ENCODE results near the gene EFNA4.
A peak's percentile ranks its signal among the peaks of the same experiment; 100 is the strongest.

Gene EFNA4

DNA sequence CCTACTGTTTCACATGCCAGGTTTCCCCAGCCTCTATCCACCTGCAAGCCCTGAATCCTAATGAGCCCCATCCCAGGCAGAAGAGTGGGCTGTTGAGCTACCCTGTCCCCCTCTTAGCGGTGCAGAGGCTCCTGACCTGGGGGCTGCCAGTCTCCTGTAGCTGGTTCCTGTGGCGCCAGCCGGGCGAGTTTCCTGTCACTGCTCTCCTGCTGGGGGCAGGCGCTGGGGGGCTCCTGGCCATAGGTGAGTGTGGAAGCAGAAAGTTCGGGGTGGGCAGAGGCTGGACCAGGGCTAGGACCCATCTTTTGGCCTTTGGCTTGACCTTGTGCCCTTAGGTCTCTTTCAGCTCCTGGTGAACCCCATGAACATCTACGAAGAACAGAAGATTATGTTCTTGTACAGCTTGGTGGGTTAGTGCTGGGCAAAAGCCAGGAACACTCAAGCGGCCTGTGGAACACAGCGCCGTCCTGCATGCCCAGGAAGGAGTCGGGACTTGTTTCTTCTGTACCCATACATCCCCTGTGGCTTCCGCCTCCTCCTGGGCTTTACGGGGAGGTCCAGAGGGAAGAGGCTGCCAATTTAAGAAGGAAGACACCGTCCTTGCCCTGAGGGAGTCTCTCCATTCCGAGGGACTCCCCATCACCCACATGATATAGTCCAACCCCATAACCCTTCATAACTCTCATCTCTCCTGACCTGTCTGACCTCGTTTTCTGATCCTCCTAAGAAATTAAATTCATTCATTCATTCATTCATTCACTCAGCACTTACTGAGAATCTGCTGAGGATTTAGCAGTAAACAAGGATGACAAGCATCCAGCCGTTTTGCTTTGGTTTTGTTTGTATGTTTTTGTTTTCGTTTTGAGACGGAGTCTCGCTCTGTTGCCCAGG lies 29.0 kb upstream of the EFNA4 start:
- DNase-seq: no peak

DNA sequence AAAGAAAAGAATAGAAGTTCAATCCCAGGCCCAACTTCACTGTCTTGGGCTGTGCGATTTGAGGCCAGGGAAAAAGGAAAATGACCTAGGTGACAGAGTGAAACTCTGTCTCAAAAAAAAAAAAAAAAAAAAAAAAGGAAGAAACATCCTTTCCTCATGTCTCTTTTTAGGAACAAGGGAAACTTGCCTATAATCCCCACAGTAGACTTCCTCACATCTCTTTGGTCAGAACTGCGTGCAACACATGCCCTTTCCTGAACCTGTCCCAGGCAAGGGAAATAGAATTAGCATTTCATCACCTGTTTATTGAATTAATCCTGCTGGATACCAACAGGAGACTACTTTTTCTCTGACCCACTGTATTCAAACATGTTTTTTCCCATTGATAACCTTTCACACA lies 27.6 kb upstream of the EFNA4 start:
- DNase-seq: no peak

DNA sequence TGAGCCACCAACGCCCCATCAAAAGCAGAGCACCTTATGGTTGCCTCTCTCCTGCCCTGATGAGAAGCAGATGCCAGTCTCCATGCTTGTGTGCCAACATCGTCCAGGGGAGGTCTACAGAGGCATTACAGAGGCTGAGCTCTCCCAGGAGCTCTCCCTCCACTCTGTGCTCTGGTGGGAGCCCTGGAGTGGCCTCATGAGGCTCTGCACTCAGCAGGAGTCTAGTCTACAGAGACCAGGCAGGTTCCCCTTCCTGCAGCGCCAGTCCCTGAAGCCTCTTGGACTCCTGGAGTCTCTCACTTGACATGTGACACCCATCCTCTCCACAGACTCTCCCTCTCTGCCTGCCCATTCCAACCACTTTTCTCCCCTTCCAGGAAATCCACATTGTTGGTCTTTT lies 26.5 kb upstream of the EFNA4 start:
- no peak for DNase-seq

DNA sequence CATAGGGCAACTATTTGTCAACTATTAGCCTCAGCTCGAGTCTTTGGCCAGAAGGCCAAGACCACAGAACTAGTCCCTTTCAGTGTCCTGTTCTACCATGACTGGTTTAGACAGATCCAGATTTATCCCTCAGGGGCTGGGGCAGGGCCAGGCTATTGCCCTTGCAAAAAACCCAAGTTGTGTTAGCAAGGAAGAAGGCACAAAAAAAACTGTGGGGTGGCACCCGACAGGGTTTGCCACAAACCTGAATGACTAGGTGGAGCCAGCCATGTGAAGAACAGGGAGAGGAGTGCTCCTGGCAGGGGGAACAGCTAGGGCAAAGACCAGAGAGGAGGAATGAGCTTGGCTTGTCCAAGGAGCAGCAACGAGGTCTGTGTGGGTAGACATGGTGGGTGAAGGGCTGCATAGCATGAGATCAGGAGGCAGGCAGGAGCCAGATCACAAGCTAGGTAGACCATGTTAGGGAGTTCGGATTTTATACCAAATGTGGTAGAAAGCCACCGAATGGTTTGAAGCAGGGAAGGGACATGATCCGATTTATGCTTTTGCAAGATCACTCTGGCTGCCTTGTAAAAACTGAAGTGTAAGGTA lies 25.6 kb upstream of the EFNA4 start:
- no peak for DNase-seq

- DNase-seq: no peak
These were observed 24.8 kb upstream of the EFNA4 start for GRCh38 chr1:155038602-155039307.

- no peak for DNase-seq
These were observed 24.3 kb upstream of the EFNA4 start for GRCh38 chr1:155039308-155039669.

- no peak for DNase-seq
These were observed 23.0 kb upstream of the EFNA4 start for GRCh38 chr1:155040358-155041093.

DNA sequence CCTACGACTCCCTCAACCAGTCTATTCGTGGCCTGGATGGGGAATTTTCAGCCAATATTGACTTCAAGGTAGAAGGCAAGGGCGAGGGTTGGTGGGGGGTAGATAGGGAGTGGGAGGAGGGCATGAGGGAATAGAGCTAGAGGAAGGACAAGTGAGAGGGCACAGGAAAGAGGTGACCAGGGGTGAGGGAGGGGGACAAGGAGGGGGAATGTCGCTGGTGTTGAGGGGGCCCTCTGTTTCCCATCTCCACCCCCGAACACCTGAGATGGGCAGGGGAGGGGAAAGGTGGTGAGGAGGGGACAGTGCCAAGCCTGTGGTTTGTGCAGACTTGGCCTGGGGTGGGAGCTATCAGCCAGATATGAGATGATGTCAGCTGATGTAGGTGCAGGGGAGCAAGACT lies 20.8 kb upstream of the EFNA4 start:
- no peak for DNase-seq

GRCh38 chr1:155043301-155043702 lies 20.2 kb upstream of the EFNA4 start:
- no peak for DNase-seq

GRCh38 chr1:155043793-155044192 lies 19.7 kb upstream of the EFNA4 start:
- no peak for DNase-seq

DNA sequence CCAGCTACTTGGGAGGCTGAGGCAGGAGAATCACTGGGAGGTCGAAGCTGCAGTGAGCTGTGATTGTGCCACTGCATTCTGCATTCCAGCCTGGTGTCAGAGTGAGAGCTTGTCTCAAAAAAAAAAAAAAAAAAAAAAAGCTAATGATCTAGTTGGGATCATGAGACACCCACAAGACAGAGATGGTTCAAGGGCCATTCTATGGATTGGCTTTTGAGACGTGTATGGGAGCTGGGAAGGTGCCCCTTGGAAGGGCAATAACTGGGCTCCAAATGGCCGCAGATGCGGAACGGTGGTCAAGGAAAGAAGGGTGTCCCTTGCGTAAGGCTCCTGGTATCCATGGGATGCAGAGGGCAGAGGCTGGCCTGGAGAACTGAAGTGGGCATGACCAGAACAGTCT lies 19.2 kb upstream of the EFNA4 start:
- DNase-seq: no peak

GRCh38 chr1:155044812-155045657 lies 18.5 kb upstream of the EFNA4 start:
- DNase-seq: peak; percentile 76 to 78

- no peak for DNase-seq
These were observed 14.8 kb upstream of the EFNA4 start for GRCh38 chr1:155048449-155049334.

- no peak for DNase-seq
These were observed 13.6 kb upstream of the EFNA4 start for GRCh38 chr1:155049651-155050559.

DNA sequence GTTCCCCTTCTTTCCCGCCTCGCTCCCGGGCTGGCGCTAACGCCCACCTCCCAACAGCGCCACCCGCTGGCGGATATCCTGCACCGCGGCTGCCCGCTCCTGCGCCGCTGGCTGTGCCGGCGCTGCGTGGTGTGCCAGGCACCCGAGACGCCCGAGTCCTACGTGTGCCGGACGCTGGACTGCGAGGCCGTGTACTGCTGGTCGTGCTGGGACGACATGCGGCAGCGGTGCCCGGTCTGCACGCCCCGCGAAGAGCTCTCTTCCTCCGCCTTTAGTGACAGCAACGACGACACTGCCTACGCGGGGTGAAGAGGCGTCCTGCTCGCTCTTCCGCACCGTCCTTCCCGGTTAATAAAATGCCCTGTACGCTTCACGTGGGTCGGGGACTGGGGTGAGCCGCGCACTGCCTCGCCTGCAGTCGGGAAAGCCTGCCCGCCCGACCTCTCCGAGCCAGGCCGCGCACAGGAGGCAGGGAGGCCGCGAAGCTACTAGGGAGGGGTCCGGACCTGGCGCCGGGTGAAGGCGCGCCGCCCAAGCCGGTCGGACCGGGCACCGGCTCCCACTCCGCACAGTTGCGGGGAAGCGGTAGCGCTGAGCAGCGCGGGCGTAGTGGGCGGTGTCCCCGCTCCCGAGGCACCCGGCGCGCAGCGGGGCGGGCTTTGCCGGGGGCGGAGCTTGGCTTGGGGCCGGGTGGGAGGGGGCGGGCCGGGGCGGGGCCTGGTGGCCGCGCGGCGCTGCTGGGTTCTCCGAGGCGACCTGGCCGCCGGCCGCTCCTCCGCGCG lies 12.8 kb upstream of the EFNA4 start, which contains the start of gene ADAM15:
ADAM15 (plus strand) TSS at position 757 of the 782 bp plus-strand sequence. CDS start 71 bp downstream, outside the sequence.
- DNase-seq: peak; percentile 82 to 86

DNA sequence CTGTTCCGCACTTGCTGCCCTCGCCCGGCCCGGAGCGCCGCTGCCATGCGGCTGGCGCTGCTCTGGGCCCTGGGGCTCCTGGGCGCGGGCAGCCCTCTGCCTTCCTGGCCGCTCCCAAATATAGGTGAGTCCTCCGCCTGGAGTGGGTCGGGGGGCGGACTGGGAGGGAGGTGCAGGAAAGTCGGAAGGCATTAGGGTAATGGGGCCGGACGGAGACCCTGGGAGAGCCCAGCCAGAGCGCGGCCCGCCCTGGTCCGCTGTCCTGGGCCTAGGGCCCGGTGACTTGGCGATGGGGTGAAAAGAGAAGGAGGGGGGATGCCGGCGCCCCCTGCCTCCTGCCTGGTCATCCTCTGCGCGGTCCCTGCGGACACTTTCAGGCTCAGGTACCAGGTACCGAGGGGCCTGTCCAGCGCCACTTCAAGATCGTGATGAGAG lies 12.2 kb upstream of the EFNA4 start:
- no peak for DNase-seq

DNA sequence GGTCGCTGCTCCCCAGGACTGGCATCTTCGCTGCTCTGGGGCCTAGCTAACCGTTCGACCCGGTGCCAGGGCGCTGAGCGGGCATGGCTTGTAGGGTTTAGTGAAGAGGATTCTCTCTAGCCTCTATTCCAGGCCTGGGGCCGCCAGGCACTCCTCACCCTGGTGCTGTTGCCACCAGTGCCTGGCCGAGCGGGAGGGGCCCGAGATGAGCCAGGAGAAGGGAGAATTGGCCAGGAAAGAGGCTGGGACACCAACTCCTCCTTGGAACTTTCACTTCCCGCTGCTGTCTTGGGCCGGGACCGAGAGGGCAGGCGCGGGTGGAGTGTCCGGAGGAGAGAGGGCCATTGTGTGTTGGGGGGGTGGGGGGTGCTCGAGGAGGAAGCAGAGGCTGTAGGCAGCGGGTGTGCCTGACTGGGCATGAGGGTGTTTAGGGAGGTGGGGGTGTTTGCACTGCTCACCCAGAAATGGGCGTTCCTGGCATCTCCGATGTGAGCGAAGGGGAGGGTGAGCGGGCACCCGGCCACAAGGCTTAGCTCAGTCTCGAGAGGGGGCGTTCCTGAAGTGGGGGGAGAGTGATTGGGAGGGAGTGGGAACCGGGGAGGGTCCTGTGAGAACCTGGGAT lies 11.7 kb upstream of the EFNA4 start:
- DNase-seq: peak; percentile 60 to 64

Data from CD4-positive, alpha-beta T cell treated with Interleukin-4 for 1 hour (primary cell).